PC-9 (cell line): ENCODE measurements around the gene GBGT1. TPM values are rescaled to one million over a fixed set of nuclear protein-coding genes. Genes with fewer than 3 reads are reported as not detected.
"Not testable (repeated sequence)": the region's sequence is repeated elsewhere in the genome, so short reads cannot be mapped to it uniquely, and the experiment has no call there.

Source experiments
- BruUV-seq: library from RNA; stranded (reverse); fragments of 400-500 nt; replicated peaks from 2 replicates; lab custom pipeline; 2021; lab: Mats Ljungman, UMichigan
- CTCF ChIA-PET: fragments of 300-600 bp; sonication (Branson Sonifier 250); formaldehyde crosslinking; loops from one replicate; lab custom pipeline; 2022; ENCODE audit warnings: antibody characterized with exemption; lab: Charles Lee
- POLR2A ChIA-PET: fragments of 300-600 bp; sonication (Branson Sonifier 250); formaldehyde crosslinking; loops from one replicate; lab custom pipeline; 2022; ENCODE audit warnings: antibody characterized with exemption; ENCODE audit not compliant: unreplicated experiment; lab: Charles Lee
- DNase-seq, 2 experiments: peaks; one replicate each; pipeline versions ENCODE4 v3.0.0 to v3.0.0-alpha.2; 2015 to 2022; ENCODE audit warnings: mixed read lengths in 1 of 2
- H2AFZ ChIP-seq: fragments of 200-600 bp; sonication (generic); 2 replicates; pipeline ENCODE4 v1.8.1; 2017; ENCODE audit warnings: antibody characterized with exemption
- H3F3A ChIP-seq: fragments of 200-600 bp; sonication (generic); 2 replicates; pipeline ENCODE4 v1.8.1; 2017; ENCODE audit warnings: antibody characterized with exemption, mild to moderate bottlenecking, low read depth; ENCODE audit not compliant: insufficient read depth
- H3K27ac ChIP-seq: fragments of 200-600 bp; sonication (generic); 2 replicates; pipeline ENCODE4 v1.6.1; 2016; ENCODE audit warnings: mixed run types
- H3K27me3 ChIP-seq: fragments of 200-600 bp; sonication (generic); 2 replicates; pipeline ENCODE4 v1.6.1; 2016; ENCODE audit warnings: low read depth, mixed run types; ENCODE audit not compliant: insufficient read depth
- H3K36me3 ChIP-seq: fragments of 200-600 bp; sonication (generic); 2 replicates; pipeline ENCODE4 v1.6.1; 2016; ENCODE audit warnings: low read depth, mixed run types
- H3K4me1 ChIP-seq: fragments of 200-600 bp; sonication (generic); replicated peaks from 2 replicates; pipeline ENCODE4 v1.6.1; 2016; ENCODE audit warnings: mixed run types; ENCODE audit not compliant: insufficient read depth
- H3K4me2 ChIP-seq: fragments of 200-600 bp; sonication (generic); 2 replicates; pipeline ENCODE4 v1.6.1; 2017; ENCODE audit warnings: mixed run types
- H3K4me3 ChIP-seq: fragments of 200-600 bp; sonication (generic); 2 replicates; pipeline ENCODE4 v1.6.1; 2016; ENCODE audit warnings: mixed run types
- H3K79me2 ChIP-seq: fragments of 200-600 bp; sonication (generic); 2 replicates; pipeline ENCODE4 v1.6.1; 2017; ENCODE audit warnings: low read depth, mixed run types
- H3K9me2 ChIP-seq: fragments of 200-600 bp; sonication (generic); 2 replicates; pipeline ENCODE4 v1.8.1; 2017; ENCODE audit warnings: mild to moderate bottlenecking; ENCODE audit not compliant: insufficient read depth
- H3K9me3 ChIP-seq: fragments of 200-600 bp; sonication (generic); 2 replicates; pipeline ENCODE4 v1.8.1; 2016; ENCODE audit warnings: low read depth; ENCODE audit not compliant: insufficient read depth
- H4K20me1 ChIP-seq: fragments of 200-600 bp; sonication (generic); 2 replicates; pipeline ENCODE4 v1.8.1; 2017; ENCODE audit not compliant: insufficient read depth
- CTCF ChIP-seq: fragments of 200-600 bp; sonication (generic); conservative IDR thresholded peaks from 2 replicates; pipeline ENCODE4 v1.6.1; 2017; ENCODE audit warnings: mixed run types, antibody characterized with exemption, mild to moderate bottlenecking, moderate library complexity
- EZH2 ChIP-seq: fragments of 200-600 bp; sonication (generic); IDR thresholded peaks from 2 replicates; pipeline ENCODE4 v1.8.0; 2017; ENCODE audit warnings: antibody characterized with exemption, low read depth
- intact Hi-C: fragments of 100-400 bp; cut with micrococcal nuclease; formaldehyde crosslinking; loops from one replicate; pipeline ENCODE4 v1.10.0; 2022; ENCODE audit not compliant: unreplicated experiment
- total RNA-seq: library from RNA; stranded (reverse); gene quantifications from 2 replicates; pipeline ENCODE4 v1.2.3, GENCODE V29; 2021

GBGT1 gene
- total RNA-seq, 1 experiment from 2014 or later, result 1.2 TPM

GRCh38 chr9:133170716-133171115 is 7.0 kb upstream of the GBGT1 start:
- no peaks in the 10 kb centered on the region for H4K20me1 ChIP-seq
- intact Hi-C loops, result no loop called here
- no peak for DNase-seq
- ChIA-PET CTCF (interaction anchor here (0.6 kb wide), 2 partner anchors 9 to 11 kb away, joined by 4 to 6 read pairs; no protein-coding TSS in a partner anchor), POLR2A (interaction anchor here (0.7 kb wide), 1 partner anchor 140 kb away, joined by 3 read pairs; the partner anchor contains the start of gene GTF3C5)
- H3K4me2 ChIP-seq, result no peak overlapping the region
- H3K4me1 ChIP-seq, result no peaks in the 10 kb centered on the region
- H3K4me3 ChIP-seq, result no peak overlapping the region
- no peaks in the 10 kb centered on the region for H3K79me2 ChIP-seq
- no peaks in the 10 kb centered on the region for H3K9me2 ChIP-seq
- no TSS peak for BruUV-seq
- H2AFZ ChIP-seq, result no peak overlapping the region
- H3F3A ChIP-seq, result peaks cover 4% of the 10 kb centered on the region; the same call in 1 of the 2 replicates
- H3K27me3 ChIP-seq, result peaks cover 39% of the 10 kb centered on the region
- TF ChIP-seq CTCF (no peak), EZH2 (no peak)
- H3K36me3 ChIP-seq, result no peaks in the 10 kb centered on the region
- no peaks in the 10 kb centered on the region for H3K9me3 ChIP-seq
- H3K27ac ChIP-seq, result no peak overlapping the region

GRCh38 chr9:133169687-133170086 is 6.0 kb upstream of the GBGT1 start:
- H3K9me2 ChIP-seq, CTCF ChIA-PET, H2AFZ ChIP-seq: not testable (repeated sequence)

GRCh38 chr9:133169102-133169501 is 5.4 kb upstream of the GBGT1 start:
- no peak overlapping the region for H2AFZ ChIP-seq
- no peak overlapping the region for H3K27ac ChIP-seq
- peaks cover 23% of the 10 kb centered on the region for H3K27me3 ChIP-seq
- H3K9me3 ChIP-seq, result no peaks in the 10 kb centered on the region
- H3K9me2 ChIP-seq, result no peaks in the 10 kb centered on the region
- CTCF ChIA-PET, result no interaction called here
- peaks cover 4% of the 10 kb centered on the region; the same call in 1 of the 2 replicates for H3F3A ChIP-seq
- TF ChIP-seq CTCF (no peak), EZH2 (no peak)
- H3K4me1 ChIP-seq, result no peaks in the 10 kb centered on the region
- POLR2A ChIA-PET, result no interaction called here
- H3K36me3 ChIP-seq, result no peaks in the 10 kb centered on the region
- H3K4me2 ChIP-seq, result no peak overlapping the region
- no peaks in the 10 kb centered on the region for H3K79me2 ChIP-seq
- no TSS peak for BruUV-seq
- H4K20me1 ChIP-seq, result no peaks in the 10 kb centered on the region
- DNase-seq, result no peak
- intact Hi-C loops, result no loop called here
- H3K4me3 ChIP-seq, result no peak overlapping the region

More at GRCh38 chr9:133169687-133170086, 6.0 kb upstream of the GBGT1 start:
- POLR2A ChIA-PET, H3K79me2 ChIP-seq, H3K4me2 ChIP-seq, H3K27ac ChIP-seq, BruUV-seq, H3K36me3 ChIP-seq, H3F3A ChIP-seq, H3K9me3 ChIP-seq, H3K4me3 ChIP-seq, H3K4me1 ChIP-seq, H4K20me1 ChIP-seq, intact Hi-C loops: not testable (repeated sequence)
- DNase-seq, result peak in 1 of 2 experiments; percentile 24
- peaks cover 29% of the 10 kb centered on the region for H3K27me3 ChIP-seq

GRCh38 chr9:133168432-133168831 is 4.7 kb upstream of the GBGT1 start:
- intact Hi-C loops, result no loop called here
- BruUV-seq, result no TSS peak
- Histone ChIP-seq H3K79me2 (no peaks in the 10 kb centered on the region), H3K4me3 (no peak overlapping the region), H3F3A (peaks cover 4% of the 10 kb centered on the region; the same call in 1 of the 2 replicates), H3K27me3 (peaks cover 16% of the 10 kb centered on the region), H4K20me1 (no peaks in the 10 kb centered on the region), H3K4me1 (no peaks in the 10 kb centered on the region), H3K9me2 (no peaks in the 10 kb centered on the region), H3K9me3 (no peaks in the 10 kb centered on the region), H3K36me3 (no peaks in the 10 kb centered on the region), H3K4me2 (no peak overlapping the region), H3K27ac (no peak overlapping the region), H2AFZ (no peak overlapping the region)
- ChIA-PET POLR2A (no interaction called here), CTCF (interaction anchor here (0.7 kb wide), 1 partner anchor 165 kb away, joined by 4 read pairs; no protein-coding TSS in a partner anchor)
- peak in 1 of 2 experiments; percentile 39 for DNase-seq
- TF ChIP-seq CTCF (no peak), EZH2 (no peak)
